GM18867 (cell line): ENCODE measurements around the gene PIK3CA.
A peak's percentile ranks its signal among the peaks of the same experiment; 100 is the strongest.
"Not testable (repeated sequence)": the region's sequence is repeated elsewhere in the genome, so short reads cannot be mapped to it uniquely, and the experiment has no call there.

ENCODE experiments used
- ATAC-seq: cut with Tn5 transposase; IDR thresholded peaks from one replicate; pipeline ENCODE4 v1.9.1; 2021; ENCODE audit warnings: mild to moderate bottlenecking, moderate library complexity; ENCODE audit not compliant: unreplicated experiment

The PIK3CA gene

DNA sequence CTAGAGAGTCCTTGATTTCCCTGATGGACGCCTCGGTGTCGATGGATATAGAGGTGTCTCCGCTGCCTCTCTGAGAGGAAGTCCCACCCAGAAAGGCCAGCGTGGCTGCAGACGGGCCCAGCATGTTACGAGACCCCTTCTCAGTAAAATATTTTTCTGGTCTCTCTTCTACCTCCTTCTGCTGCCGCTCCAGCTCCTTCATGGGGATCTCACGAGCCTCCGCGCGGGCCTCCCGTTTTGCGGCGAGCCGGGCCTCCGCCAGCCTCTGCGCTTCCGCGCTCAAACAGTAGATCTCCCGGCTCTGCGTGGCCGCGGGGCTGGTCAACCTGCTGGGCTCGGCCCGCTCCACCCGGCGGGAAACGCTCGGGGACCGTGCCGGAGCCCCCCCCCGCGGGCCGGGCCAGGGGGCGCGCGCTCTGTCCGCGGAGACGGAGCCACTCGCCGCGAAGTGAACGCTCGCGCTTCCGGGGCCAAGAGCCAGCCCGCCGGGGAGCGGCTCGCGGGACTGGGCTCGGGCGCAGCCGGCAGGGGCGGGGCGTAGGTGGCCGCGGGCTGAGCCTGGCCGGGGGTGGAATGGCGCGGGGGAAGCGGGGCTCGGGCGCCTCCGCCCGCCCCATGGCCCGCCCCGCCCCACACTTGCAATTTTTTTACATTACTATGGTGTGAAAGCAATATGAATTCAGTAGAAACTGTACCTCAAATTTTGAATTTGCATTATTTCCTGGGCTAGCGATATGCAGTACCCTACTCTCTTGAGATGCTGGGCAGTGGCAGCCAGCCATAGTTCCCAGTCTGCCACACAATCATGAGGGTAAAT is 113.0 kb downstream of the PIK3CA start:
- peak; percentile 89 for ATAC-seq

DNA sequence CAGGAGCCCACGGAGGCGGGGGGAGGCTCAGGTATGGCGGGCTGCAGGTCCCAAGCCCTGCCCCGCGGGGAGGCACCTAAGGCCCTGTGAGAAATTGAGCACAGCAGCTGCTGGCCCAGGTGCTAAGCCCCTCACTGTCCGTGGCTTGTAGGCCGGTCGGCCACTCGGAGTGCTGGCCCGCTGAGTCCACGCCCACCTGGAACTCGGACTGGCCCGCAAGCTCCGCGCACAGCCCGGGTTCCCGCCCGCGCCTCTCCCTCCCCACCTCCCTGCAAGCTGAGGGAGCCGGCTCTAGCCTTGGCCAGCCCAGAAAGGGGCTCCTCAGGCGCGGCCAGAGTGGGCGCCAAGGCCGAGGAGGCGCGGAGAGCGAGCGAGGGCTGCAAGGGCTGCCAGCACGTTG is 115.0 kb downstream of the PIK3CA start:
- no peak for ATAC-seq

DNA sequence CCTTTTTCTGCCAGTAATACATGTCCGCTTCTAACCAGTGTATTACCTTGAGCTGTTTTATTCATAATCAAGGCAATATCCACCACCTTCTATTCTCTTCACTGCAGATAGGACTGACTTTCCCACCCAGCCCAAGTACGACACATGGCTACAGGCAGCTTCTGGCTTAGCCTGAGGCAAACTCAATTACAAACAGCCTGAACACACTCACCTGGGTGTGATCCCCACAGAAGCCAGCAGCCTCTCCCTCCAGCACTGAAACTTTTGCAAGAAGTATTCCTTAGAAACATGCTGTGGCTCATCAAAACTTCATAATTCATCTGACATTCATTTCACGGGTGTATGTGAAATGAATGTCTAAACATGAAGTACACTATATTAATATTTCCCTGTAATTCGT is 116.3 kb downstream of the PIK3CA start:
- no peak for ATAC-seq

DNA sequence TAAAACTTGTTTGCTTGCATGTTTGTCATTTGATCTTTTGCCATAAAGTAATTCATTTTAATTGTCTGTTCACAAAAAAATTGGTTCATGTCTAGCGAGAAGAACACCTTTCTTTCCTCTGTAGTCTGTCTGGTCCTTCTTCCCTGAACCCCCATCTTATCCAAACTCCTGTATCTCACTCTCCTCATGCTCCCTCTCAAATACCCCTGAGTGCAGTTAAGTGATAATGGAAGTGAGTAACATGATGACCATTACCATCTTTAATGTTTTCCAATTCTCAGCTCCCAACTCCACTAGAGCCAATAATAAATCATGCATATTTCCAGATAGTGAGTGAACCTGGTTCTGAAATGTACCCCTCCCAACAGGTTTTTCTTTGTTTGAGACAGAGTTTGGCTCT is 116.9 kb downstream of the PIK3CA start:
- ATAC-seq = no peak

DNA sequence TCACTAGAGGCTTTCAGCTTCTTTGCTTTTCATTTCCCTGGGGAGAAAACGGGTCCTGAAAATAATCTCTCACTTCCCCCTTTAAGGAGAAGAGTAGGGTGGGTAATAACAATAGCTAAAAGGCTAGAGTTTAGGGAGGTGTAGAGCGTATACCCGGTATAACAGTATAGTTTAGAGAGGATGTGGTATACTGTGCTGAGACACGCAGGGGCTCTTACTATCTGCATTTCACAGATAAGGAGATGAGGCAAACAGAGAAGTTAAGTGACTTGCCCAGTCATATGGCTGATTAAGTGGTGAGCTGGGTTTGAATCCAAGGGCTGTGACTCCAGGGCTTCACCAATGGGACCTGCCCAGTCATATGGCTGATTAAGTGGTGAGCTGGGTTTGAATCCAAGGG is 117.7 kb downstream of the PIK3CA start:
- ATAC-seq = no peak

DNA sequence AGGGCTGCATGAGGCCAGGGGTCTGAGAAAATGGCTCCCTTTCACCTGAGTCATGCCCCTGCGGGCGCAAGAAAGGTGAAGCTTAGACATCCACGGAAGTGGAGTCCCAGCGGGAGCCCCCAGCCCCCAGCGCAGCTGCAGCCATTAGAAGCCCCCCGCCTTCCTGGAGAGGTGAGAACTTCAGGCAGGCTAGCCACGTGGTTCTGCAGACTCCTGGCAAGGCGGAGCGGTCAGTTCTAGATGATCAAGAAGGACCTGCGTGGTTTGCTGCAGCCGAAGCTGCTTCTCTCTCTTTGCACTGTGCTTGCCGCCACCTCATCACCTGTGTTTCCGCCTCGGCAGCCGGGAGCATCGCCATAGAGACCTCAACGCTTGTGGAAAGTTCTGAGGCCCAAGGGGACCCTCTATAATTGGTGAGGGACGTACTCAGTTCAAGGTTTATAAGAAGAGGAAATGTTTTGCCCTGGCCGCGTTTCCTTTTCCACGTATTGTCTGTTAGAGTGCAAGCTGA is 118.6 kb downstream of the PIK3CA start:
- no peak for ATAC-seq

DNA sequence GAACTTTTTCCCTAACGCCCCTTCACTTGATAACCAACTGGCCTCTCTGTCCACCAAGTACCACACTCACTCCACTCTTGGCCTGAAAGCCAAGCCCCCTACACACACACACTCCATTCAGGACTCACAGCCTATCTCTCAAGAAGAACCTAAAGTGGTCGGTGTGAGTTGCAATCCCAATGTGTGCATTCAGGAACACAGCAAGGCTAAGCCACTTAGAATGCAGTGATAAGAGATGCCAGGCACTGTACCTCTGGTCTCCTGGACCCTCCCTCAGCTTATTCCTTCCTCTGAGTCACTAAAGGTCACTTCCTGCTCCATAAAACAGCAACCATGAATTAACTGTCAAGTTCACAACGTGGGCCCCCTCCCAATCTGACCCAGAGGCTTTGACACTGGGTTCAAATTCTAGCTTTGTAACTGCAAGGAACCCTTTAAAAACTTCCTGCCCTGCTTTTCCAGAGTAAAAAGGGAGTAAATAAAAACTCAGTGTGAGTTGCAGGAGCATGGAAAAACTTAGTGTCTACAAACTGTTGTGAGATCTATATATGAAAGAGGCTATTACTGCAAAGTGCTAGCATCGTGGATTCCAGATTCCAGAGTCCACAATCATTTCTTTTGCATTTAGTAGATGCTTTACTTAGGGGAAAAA is 120.4 kb downstream of the PIK3CA start:
- ATAC-seq = no peak

DNA sequence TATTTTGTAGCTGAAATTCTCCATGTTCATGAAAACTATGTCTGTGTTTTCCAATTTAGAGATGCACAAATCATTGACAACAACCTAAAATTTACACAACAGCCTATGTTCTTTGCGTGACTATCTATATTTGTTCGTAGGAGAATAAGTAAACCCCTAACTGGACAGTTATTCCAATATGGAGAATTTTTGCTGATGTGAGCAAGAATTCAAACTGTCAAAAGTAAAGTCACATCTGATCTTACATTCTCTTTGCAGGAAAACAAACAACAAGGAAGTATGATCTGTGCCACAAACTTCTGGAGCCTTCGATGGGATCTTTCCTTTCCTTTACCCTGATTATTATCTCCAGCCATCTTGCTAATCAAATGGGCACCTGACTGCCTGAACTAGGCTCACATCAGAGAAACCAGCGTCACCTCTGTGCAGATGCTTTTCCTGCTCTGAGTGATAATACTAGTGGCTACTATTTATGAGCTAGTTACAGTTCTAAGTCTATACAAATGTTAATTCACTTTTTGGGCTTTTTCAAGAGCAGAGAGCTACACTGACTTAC is 121.1 kb downstream of the PIK3CA start:
- ATAC-seq = no peak

DNA sequence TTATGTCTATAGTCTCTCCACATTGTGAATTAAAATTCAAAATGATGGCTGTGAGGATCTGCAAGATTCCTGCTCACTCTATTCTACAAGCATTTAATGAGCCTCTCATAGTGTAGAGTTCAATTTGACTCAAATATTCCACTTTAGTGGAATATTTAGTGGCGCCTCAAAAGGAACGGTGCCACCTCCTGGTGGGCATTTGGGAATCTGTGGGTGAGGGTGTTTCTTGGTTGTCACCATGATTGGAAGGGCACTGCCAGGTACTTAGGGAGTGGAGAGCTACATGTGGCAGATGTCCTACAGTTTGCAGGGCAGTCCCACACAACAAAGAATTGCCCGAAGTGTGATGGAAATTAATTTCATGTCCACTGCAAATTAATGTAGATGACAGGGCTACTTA is 124.2 kb downstream of the PIK3CA start:
- ATAC-seq = no peak

DNA sequence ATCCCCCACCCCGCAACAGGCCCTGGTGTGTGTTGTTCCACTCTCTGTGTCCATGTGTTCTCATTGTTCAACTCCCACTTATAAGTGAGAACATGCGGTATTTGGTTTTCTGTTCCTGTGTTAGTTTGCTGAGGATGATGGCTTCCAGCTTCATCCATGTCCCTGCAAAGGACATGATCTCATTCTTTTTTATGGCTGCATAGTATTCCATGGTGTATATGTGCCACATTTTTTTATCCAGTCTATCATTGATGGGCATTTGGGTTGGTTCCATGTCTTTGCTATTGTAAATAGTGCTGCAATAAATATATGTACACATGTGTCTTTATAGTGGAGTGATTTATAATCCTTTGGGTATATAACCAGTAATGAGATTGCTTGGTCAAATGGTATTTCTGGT is 126.3 kb downstream of the PIK3CA start:
- ATAC-seq = not testable (repeated sequence)

DNA sequence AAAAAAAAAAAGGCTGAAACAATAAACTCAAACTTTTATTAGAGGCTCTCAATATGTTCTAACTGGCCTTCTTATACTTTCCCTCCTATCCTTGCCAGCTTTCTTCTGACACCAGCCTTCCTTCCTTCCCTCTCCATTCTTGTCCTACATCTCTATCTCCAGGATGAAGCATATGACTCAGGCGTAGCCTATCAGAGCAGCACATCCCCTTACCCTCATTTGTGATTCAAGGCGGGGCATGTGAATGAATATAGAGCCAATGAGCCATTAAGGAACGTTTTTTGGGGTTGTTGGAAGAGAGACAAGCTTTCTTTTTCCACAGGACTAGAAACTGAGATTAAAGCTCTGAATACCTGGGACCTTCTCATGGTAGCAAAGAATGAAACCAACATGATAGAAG is 127.8 kb downstream of the PIK3CA start:
- no peak for ATAC-seq

DNA sequence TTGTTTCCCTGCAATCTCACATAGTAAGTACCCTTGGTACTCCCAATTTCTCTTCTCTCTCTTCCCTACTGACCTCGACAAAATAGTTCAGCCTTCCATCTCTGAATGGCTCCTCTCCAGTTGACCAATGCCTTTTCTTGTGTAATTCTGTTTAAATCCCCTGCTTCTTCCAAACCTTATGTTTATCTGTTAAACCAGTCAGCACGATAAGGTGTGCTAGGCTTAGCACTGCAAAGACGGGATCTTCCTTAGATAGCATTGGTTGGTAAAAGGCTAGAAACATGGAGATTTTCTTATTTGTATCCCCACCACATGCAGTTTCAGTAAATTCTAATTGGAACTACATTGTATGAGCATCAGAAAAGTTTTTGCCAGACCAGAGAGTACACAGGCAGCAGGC is 128.6 kb downstream of the PIK3CA start:
- ATAC-seq = no peak

DNA sequence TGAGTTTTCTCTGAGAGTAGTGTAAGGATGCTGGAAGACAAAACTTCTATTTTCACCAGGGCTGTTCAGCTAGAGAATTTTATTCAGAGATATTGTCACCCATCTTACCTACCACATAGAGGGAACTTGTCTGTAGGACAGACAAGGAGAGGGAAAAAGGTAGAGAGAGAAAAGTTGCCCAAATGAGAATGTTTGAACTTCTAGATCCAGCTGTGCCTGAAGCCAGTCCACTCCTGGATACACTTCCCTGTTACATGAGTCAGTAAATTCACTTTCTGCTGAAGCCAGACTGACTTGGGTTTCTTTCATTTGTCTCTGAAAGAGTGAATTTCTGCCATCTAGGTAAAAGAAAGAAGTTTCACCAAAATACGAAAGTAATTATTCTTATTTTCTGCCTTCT is 130.0 kb downstream of the PIK3CA start:
- ATAC-seq = no peak

DNA sequence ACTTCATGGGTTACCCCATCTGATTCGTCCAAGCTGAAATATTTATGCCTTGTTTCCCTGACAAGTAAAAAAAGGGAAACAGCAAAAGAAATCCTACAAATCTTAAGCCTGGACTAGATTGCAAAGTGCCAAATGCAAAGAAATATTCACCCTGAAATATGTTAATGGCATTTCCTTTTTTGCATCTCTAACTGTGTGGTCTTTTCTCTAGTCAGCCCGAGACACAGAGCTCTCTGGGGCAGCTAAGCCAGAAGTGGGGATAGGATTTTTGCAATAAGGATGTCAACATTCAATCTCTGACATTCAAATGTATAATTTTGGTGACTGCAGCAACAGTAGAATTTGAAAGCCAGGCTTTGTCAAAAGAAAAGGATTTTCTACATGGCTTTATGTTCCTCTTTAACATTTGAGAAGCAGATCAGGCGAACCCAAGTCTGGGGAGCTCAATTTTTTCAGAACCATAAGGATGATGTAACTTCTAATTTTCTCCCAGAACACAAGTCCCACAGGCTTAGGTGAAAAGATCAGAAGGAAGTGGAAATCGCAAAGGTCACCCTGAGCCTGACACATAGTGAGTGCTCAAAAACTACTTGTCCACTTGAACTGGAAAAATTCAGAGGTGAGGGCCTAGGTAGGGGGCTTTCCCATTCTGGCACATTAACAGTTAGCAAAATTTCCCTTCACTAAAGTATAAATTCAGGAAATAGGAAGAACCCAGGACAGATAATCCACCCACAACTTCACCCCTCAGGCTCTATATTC is 131.0 kb downstream of the PIK3CA start:
- ATAC-seq = no peak

DNA sequence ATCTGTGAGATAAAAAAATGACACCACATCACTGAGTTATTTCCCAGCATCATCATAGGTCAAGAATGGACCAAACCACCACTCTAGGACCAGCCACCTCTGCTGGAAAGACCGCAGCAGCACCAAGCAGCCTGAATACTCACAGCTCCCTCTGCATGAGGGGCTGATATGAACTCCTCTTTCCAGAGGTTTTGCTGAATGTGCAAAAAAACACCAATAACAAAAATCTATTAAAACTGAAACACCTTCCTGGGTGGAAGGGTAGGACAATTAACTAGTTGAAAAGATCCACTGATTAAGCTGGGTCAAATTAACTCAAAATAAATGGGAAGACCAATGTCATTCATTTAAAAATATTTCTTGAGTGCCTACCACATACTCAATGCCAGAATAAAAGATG is 131.7 kb downstream of the PIK3CA start:
- ATAC-seq = no peak

DNA sequence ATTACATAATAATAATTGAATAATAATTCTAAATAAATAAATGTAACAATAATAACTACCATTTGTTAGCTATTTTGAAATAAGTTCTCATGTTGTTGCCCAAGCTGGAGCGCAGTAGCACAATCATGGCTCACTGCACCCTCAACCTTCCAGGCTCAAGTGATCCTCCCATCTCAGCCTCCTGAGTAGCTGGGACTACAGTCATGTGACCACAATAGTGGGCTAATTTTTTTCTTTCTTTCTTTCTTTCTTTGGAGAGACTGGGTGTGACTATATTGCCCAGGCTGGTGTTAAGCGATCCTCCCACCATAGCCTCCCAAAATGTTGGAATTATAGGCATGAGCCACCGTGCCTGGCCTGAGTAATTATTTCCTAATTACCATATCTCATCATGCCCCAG is 133.7 kb downstream of the PIK3CA start:
- ATAC-seq = no peak

DNA sequence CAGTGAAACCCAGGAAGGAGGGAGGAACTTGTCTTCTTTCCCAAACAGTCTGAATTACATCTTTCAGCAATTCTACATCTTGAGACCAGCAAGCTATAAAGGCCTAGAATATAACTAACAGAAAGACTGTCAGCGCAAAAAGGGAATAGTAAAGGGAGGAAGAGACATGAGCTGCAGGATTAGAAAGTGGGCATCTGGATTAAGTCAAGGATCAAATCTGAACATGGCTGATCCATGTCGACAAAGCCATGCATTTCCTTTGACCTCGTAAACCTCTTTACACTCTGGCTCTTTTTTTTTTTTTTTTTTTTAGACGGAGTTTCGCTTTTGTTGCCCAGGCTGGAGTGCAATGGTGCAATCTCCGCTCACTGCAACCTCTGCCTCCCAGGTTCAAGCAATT is 138.2 kb downstream of the PIK3CA start:
- ATAC-seq = no peak

DNA sequence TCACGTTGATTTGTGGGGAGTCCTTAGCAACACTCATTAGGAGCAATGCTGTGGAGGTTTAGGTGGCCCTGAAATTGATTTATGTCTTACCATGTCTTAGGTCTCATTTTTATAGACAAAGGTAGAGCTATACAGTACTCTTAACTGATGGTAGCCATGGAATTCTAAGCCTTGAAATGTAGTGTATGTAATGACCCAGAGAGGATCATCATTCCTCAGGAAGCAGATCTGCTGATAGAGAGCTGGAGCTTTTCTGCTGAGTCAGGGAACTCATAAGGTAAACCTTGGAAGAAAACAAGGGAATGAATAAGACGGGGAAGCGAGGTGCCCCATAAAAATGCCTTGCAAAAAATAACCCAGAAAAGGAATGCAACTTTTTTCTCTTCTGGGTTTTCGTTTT is 140.7 kb downstream of the PIK3CA start:
- no peak for ATAC-seq

DNA sequence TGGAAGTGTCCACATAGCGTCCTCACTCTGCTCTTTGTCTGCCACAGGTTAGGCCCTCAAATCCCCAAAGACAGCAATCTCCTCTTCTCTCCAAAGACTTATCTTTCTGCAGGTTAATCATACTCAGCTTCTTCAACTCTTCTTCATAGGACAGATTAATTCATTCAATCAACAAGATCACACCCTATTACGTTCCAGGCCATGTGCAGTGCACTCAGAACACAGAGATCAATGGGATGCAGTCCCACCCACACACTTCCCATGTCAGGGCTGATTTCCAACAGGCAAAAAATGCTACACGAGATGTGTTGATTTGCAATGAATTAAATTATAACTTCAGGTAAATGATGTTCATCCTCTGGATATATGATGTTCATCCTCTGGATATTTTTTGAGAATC is 141.1 kb downstream of the PIK3CA start:
- no peak for ATAC-seq
